K562 (cell line): Measurements from ENCODE around the gene ZNF407. TPM values are rescaled to one million over a fixed set of nuclear protein-coding genes. Genes with fewer than 3 reads are reported as not detected.

Source experiments
- ATAC-seq: fragments of 200-7000 bp; cut with Tn5 transposase; 3 replicates; pipeline ENCODE4 v1.9.1; 2020; ENCODE audit warnings: moderate library complexity
- BruUV-seq: library from RNA; stranded (reverse); fragments of 400-500 nt; replicated peaks from 2 replicates; lab custom pipeline; 2021; lab: Mats Ljungman, UMichigan
- CTCF ChIA-PET: fragments of 300-600 bp; formaldehyde crosslinking; extraction: SDS; loops from one replicate; lab custom pipeline; 2021; ENCODE audit warnings: low intra/inter-chr PET ratio; lab: Yijun Ruan, JAX
- POLR2A ChIA-PET: fragments of 300-600, 350-650 bp; sonication (Branson Sonifier 250); formaldehyde crosslinking; extraction: SDS; loops from one replicate; lab custom pipeline; 2021; ENCODE audit warnings: antibody characterized with exemption, inconsistent platforms; lab: Yijun Ruan, JAX
- DNase-seq, 4 experiments: peaks; one replicate each; pipeline versions ENCODE4 v3.0.0 to v3.0.0-alpha.2; 2011 to 2018; ENCODE audit warnings: low spot score in 3 of 4, mixed read lengths in 3 of 4; ENCODE audit errors: extremely low read depth in 1 of 4
- FAIRE-seq: peaks from 2 replicates; lab custom pipeline; 2011; peaks lifted over from hg19 to GRCh38; lab: Jason Lieb, UNC
- H2AFZ ChIP-seq: 2 replicates; pipeline ENCODE4 v1.6.0; 2011; ENCODE audit warnings: low read depth, low read length, control low read depth, inconsistent platforms
- H3K27ac ChIP-seq: fragments of 200-600 bp; 3 replicates; pipeline ENCODE4 v1.8.0; 2011; ENCODE audit warnings: low read depth, mild to moderate bottlenecking, control low read depth, inconsistent platforms, low read length, moderate library complexity, mixed read lengths; ENCODE audit errors: extremely low read depth
- H3K27me3 ChIP-seq, 2 experiments: fragments of 300-600 bp in 1 of 2; 2 replicates in 1 of 2; 3 replicates in 1 of 2; pipeline versions ENCODE4 v1.6.0 to v1.8.0; 2011; ENCODE audit warnings: inconsistent platforms in 2 of 2, low read length in 2 of 2, mild to moderate bottlenecking in 1 of 2, mixed read lengths in 1 of 2, moderate library complexity in 1 of 2; ENCODE audit not compliant: control insufficient read depth in 2 of 2, insufficient read depth in 2 of 2
- H3K36me3 ChIP-seq: fragments of 300-600 bp; 3 replicates; pipeline ENCODE4 v1.8.0; 2011; ENCODE audit warnings: mild to moderate bottlenecking, low read length, inconsistent platforms; ENCODE audit not compliant: control insufficient read depth, insufficient read depth
- H3K4me1 ChIP-seq, 2 experiments: fragments of 200-600 bp in 1 of 2; replicated peaks in 1 of 2; 2 replicates in 1 of 2; 3 replicates in 1 of 2; pipeline versions ENCODE4 v1.5.1 to v1.8.0; 2011; ENCODE audit warnings: inconsistent platforms in 2 of 2, low read length in 2 of 2, mild to moderate bottlenecking in 1 of 2, mixed read lengths in 1 of 2, moderate library complexity in 1 of 2; ENCODE audit not compliant: control insufficient read depth in 2 of 2, insufficient read depth in 2 of 2
- H3K4me2 ChIP-seq: 2 replicates; pipeline ENCODE4 v1.6.1; 2011; ENCODE audit warnings: low read length, control low read depth, inconsistent platforms, mixed read lengths; ENCODE audit not compliant: insufficient read depth
- H3K4me3 ChIP-seq: fragments of 200-600 bp; sonication (generic), shearing (Covaris generic); 2 replicates; pipeline ENCODE4 v1.5.1; 2016; ENCODE audit warnings: control low read depth, inconsistent platforms
- H3K79me2 ChIP-seq: fragments of 200-600 bp; 3 replicates; pipeline ENCODE4 v1.8.0; 2011; ENCODE audit warnings: low read length, inconsistent platforms; ENCODE audit not compliant: control insufficient read depth, insufficient read depth
- H3K9ac ChIP-seq, 2 experiments: 2 replicates each; pipeline versions ENCODE4 v1.6.0 to v1.6.1; 2011; ENCODE audit warnings: low read depth in 2 of 2, low read length in 2 of 2, control low read depth in 1 of 2, inconsistent platforms in 1 of 2, mild to moderate bottlenecking in 1 of 2, mixed read lengths in 1 of 2; ENCODE audit not compliant: insufficient read depth in 1 of 2
- H3K9me1 ChIP-seq: one replicate; pipeline ENCODE4 v1.6.0; 2011; ENCODE audit warnings: inconsistent platforms, mild to moderate bottlenecking, low read length, moderate library complexity; ENCODE audit not compliant: control insufficient read depth, insufficient read depth
- H3K9me3 ChIP-seq: replicated peaks from 2 replicates; pipeline ENCODE4 v1.5.1; 2011; ENCODE audit warnings: low read depth, low read length, inconsistent platforms; ENCODE audit not compliant: control insufficient read depth, insufficient read depth
- H4K20me1 ChIP-seq: replicated peaks from 2 replicates; pipeline ENCODE4 v1.6.1; 2011; ENCODE audit warnings: low read length, inconsistent platforms, mixed read lengths; ENCODE audit not compliant: control insufficient read depth, insufficient read depth
- DIDO1 ChIP-seq: fragments of 450-650 bp; IDR thresholded peaks from 2 replicates; pipeline ENCODE4 v1.6.1; 2016; ENCODE audit warnings: low read depth, missing biosample characterization, missing genetic modification characterization
- EWSR1 ChIP-seq: fragments of 450-650 bp; IDR thresholded peaks from 2 replicates; pipeline ENCODE4 v1.6.1; 2018; ENCODE audit warnings: borderline replicate concordance, mild to moderate bottlenecking, low read depth, moderate library complexity; ENCODE audit not compliant: partially characterized antibody
- KLF13 ChIP-seq: fragments of 450-650 bp; IDR thresholded peaks from 2 replicates; pipeline ENCODE4 v1.6.1; 2016; ENCODE audit warnings: missing genetic modification characterization, low read depth, mild to moderate bottlenecking, missing compliant biosample characterization, moderate library complexity, borderline replicate concordance
- MBD2 ChIP-seq: sonication (generic); IDR thresholded peaks from 2 replicates; pipeline ENCODE4 v1.6.1; 2016; ENCODE audit warnings: low read depth, borderline replicate concordance
- MCM3 ChIP-seq: fragments of 450-650 bp; IDR thresholded peaks from 2 replicates; pipeline ENCODE4 v1.6.1; 2016
- MTA3 ChIP-seq: fragments of 450-650 bp; formaldehyde crosslinking; IDR thresholded peaks from 2 replicates; pipeline ENCODE4 v1.6.1; 2017; ENCODE audit warnings: mild to moderate bottlenecking, borderline replicate concordance
- POU5F1 ChIP-seq: fragments of 150-350 bp; IDR thresholded peaks from 2 replicates; pipeline ENCODE4 v1.6.1; 2014; ENCODE audit warnings: borderline replicate concordance, low read length, low read depth, mild to moderate bottlenecking; ENCODE audit not compliant: partially characterized antibody
- SRF ChIP-seq, 2 experiments: fragments of 250-450, 450-650 bp in 1 of 2; sonication (Bioruptor Pico) in 1 of 2; sonication (generic) in 1 of 2; formaldehyde crosslinking; IDR thresholded peaks; 2 replicates each; pipeline versions ENCODE4 v1.5.0 to v1.5.1; 2020 to 2022; ENCODE audit warnings: mild to moderate bottlenecking in 1 of 2, missing genetic modification reagents in 1 of 2
- STAT6 ChIP-seq: sonication (generic); formaldehyde crosslinking; IDR thresholded peaks from 2 replicates; pipeline ENCODE4 v1.8.1; 2023; ENCODE audit warnings: mild to moderate bottlenecking, missing genetic modification reagents
- TEAD4 ChIP-seq, 2 experiments: sonication (generic) in 1 of 2; formaldehyde crosslinking in 1 of 2; IDR thresholded peaks; 2 replicates each; pipeline versions ENCODE4 v1.6.1 to v1.8.0; 2012 to 2022; ENCODE audit warnings: borderline replicate concordance in 1 of 2, inconsistent platforms in 1 of 2, low read length in 1 of 2, mild to moderate bottlenecking in 1 of 2, missing genetic modification reagents in 1 of 2
- ZFP91 ChIP-seq: sonication (generic); formaldehyde crosslinking; IDR thresholded peaks from 2 replicates; pipeline ENCODE4 v1.8.0; 2022; ENCODE audit warnings: mild to moderate bottlenecking, missing genetic modification reagents
- ZNF41 ChIP-seq: fragments of 250-450 bp; sonication (Bioruptor Pico); conservative IDR thresholded peaks from 2 replicates; pipeline ENCODE4 v1.4.0; 2020; ENCODE audit warnings: mild to moderate bottlenecking
- ZNF507 ChIP-seq: conservative IDR thresholded peaks from 2 replicates; pipeline ENCODE4 v1.6.1; 2017; ENCODE audit warnings: missing genetic modification characterization, missing compliant biosample characterization
- WGBS: fragments of 100-300 bp; shearing (Covaris generic); methylation state at CpG from one replicate; pipeline ENCODE4 v1.1.6; 2016; ENCODE audit warnings: low coverage, mixed read lengths; ENCODE audit not compliant: insufficient coverage; ENCODE audit errors: missing lambda C conversion rate; 5-methylcytosine and 5-hydroxymethylcytosine counted together
- in situ Hi-C: fragments of 300-500 bp; cut with MboI; formaldehyde crosslinking; loops from 4 replicates; pipeline ENCODE4 v1.15.0; 2018; ENCODE audit warnings: inconsistent platforms, mixed read lengths
- intact Hi-C: fragments of 100-400 bp; cut with micrococcal nuclease; formaldehyde crosslinking; loops from 2 replicates; pipeline ENCODE4 v1.14.2; 2022
- polyA plus RNA-seq, 8 experiments: library from polyadenylated mRNA; depleted of rRNA in 4 of 8; stranded (reverse) in 5 of 8; unstranded in 3 of 8; fragments of >200 nt; fragmentation: Nextera tagmentation in 2 of 8; fragmentation: Illumina TruSeq in 1 of 8; extraction: Ambion mirVana in 2 of 8; extraction: Trizol in 1 of 8; gene quantifications; 2 replicates each; pipeline versions ENCODE4 v1.2.1 to v1.2.3, GENCODE V29; 2011 to 2014; ENCODE audit warnings: inconsistent platforms in 1 of 8, missing spikeins in 1 of 8
- total RNA-seq, 7 experiments: library from RNA; depleted of rRNA in 6 of 7; stranded (reverse); fragments of >200 nt in 6 of 7; fragmentation: Illumina TruSeq in 2 of 7; extraction: Trizol in 2 of 7; gene quantifications; 2 replicates each; pipeline versions ENCODE4 v1.2.1 to v1.2.3, GENCODE V29; 2011 to 2021; ENCODE audit warnings: low replicate concordance in 1 of 7

The ZNF407 gene
- total and polyA plus RNA-seq, 9 of the 15 experiments (the other 6 are each of a cell fraction or from before 2014, with no cell fraction given) = 0.21 to 5.4 (median 2.3) TPM

GRCh38 chr18:74861154-74861553 is 263.5 kb downstream of the ZNF407 start (continued):
- TF ChIP-seq STAT6 (CRISPR knock-in tag) (no peak), ZNF41 (no peak), MBD2 (no peak), POU5F1 (no peak), SRF (CRISPR knock-in tag; IDR thresholded peaks at IDR 0.05) (no peak), TEAD4 (IDR thresholded peaks at IDR 0.05; ENCODE audit: low read length) (peak; percentile 69), TEAD4 (CRISPR knock-in tag; IDR thresholded peaks at IDR 0.05; ENCODE audit: borderline replicate concordance) (no peak)

GRCh38 chr18:74862094-74862493 is 264.4 kb downstream of the ZNF407 start:
- intact Hi-C loops (no loop called here), in situ Hi-C loops (no loop called here)
- Histone ChIP-seq H3K4me1 (peaks cover 0 to 3% of the 10 kb centered on the region in 2 experiments; a peak in 1 of 5 replicates), H3K4me2 (no peak overlapping the region), H3K27me3 (no peaks in the 10 kb centered on the region), H2AFZ (no peak overlapping the region), H3K36me3 (no peaks in the 10 kb centered on the region), H3K9ac (no peak overlapping the region), H3K4me3 (no peak overlapping the region), H3K79me2 (no peaks in the 10 kb centered on the region), H3K9me3 (no peaks in the 10 kb centered on the region), H3K27ac (no peak overlapping the region), H3K9me1 (no peaks in the 10 kb centered on the region), H4K20me1 (no peaks in the 10 kb centered on the region)
- no peak for DNase-seq
- ATAC-seq = no peak
- CTCF ChIA-PET = no interaction called here
- WGBS = 58% methylated on average over 3 of the region's 4 CpGs
- POLR2A ChIA-PET = no interaction called here
- FAIRE-seq = no peak
- no TSS peak for BruUV-seq
- no peak for TF ChIP-seq MCM3
- no peak for TF ChIP-seq ZNF507
- TF ChIP-seq EWSR1 = no peak
- no peak for TF ChIP-seq KLF13 (tag)
- no peak for TF ChIP-seq DIDO1 (tag)
- no peak for TF ChIP-seq ZFP91 (CRISPR knock-in tag)
- TF ChIP-seq MTA3 = no peak
